Measurements from ENCODE around the gene MAP2K2. TPM values are rescaled to one million over a fixed set of nuclear protein-coding genes. Genes with fewer than 3 reads are reported as not detected.
A peak's percentile ranks its signal among the peaks of the same experiment; 100 is the strongest.
"Not testable (repeated sequence)": the region's sequence is repeated elsewhere in the genome, so short reads cannot be mapped to it uniquely, and the experiment has no call there.

The MAP2K2 gene
- polyA plus RNA-seq, 3 donors: 118 to 137 (median 133) TPM

DNA sequence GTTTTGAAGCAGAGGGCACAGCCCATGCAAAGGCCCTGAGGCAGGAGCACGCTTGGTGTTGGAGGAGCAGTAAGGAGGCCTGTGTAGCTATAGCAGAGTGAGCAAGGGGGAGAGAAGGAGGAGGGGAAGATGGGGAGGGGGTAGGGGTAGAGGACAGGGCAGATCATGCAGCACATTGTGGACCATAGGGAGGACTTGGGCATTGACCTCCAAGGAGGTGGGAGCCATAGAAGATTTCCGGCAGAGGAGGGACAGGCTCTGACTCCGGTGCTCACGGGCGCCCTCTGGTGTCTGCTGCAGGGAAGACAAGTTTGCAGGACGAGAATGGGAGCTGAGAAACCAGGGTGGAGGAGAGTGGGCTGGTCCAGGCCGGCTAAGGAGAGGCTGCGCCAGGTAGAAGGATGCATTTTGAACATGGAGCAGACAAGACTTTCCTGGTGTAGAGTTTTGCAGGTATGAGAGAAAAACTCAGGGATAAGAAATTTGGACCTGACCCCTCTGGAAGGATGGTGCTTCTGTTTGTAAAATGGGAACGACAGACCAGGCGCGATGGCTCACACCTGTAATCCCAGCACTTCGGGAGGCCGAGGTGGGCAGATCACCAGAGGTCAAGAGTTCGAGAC, 15.8 kb upstream of the MAP2K2 start:
- peak; percentile 46 for DNase-seq

DNA sequence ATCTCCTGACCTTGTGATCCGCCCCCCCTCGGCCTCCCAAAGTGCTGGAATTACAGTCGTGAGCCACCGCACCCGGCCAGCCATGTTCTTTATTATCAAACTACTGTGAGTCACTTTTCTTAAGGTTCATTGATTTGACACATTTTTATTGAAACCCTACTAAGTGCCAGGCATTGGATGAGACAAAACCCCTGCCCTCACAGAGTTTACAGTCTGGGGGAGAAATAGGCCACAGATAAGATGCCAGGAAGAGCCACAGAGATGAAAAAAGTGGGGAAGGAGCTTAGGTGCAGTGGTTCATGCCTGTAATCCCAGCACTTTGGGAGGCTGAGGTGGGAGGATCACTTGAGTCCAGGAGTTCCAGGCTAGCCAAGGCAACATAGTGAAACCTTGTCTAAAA, 14.5 kb upstream of the MAP2K2 start:
- no peak for DNase-seq

DNA sequence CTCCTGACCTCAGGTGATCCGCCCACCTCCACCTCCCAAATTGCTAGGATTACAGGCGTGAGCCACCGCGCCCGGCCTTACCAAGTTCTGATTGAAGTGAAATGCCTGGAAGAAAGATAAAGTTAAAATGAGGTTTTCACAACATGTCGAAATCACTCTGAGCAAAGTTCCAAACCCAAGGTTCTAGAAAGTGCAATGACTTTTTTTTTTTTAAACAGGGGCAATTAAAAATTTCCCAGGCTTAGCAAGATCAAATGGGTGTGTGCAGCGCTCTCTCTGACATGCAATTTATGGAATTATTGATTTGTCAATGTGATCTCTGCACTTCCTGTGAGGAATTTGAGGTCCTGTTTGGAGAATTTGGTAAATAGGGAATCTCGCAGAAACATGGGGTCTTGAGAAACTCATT, 12.8 kb upstream of the MAP2K2 start:
- DNase-seq: no peak

DNA sequence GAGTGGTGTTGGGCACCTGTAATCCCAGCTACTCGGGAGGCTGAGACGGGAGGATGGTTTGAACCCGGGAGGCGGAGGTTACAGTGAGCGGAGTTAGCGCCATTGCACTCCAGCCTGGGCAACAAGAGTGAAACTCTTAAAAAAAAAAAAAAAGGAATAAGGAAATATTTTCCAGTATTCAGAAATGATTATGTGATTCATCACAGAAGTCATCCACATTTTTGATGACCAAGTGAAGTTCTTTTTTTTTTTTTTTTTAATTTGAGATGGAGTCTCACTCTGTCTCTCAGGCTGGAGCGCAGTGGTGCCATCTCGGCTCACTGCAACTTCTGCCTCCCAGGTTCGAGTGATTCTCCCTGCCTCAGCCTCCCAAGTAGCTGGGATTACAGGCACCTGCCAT, 11.5 kb upstream of the MAP2K2 start:
- DNase-seq: not testable (repeated sequence)

DNA sequence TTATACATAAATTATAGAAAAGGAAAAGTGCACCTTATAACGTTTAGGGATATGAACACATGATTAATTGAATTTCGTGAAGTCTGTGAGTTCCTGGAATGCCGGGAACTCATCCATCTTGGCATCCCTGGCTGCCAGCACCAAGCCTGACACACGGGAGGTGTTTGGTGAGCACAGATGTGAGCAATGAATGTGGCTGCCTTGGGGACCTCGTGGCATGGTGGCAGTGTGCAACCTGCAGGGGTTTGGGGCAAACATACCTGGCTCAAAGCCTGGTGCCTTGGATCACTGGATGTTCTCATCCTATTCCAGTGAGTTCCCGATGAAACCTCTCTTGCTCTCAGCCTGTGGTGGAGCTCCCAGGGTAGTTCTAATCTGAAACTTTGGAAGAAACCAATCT, 10.4 kb upstream of the MAP2K2 start:
- DNase-seq: no peak

DNA sequence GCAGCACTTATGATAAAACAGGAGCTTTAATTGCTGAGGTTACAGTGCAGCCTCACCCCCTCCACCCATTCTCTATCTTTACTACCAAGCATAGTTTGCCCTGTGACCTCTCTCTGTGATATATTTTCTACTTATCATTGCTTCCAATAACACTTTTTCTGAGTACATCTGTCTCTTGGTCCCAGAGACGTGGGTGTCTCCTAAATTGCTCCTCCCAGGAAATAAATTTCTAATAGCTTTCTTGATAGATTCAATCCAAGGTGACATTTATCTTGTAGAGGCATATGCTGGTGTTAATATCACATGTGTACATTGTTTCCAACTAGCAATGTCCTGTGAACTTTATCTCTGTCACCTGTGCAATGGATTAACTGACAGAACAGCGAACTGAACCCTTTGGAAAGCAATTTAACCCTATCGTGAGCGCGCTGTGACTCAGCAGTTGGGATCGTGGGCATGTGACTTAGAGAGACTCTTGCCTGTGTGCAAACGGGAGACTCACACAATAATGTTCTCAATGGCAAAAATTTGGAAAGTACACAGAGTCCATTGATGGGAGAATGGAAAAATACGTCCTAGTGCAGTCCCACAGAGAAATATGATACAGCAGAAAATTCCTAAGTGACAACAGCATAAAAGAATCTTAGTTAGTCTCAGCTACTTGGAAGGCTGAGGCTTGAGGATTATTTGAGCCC, 7.0 kb upstream of the MAP2K2 start:
- DNase-seq: no peak

DNA sequence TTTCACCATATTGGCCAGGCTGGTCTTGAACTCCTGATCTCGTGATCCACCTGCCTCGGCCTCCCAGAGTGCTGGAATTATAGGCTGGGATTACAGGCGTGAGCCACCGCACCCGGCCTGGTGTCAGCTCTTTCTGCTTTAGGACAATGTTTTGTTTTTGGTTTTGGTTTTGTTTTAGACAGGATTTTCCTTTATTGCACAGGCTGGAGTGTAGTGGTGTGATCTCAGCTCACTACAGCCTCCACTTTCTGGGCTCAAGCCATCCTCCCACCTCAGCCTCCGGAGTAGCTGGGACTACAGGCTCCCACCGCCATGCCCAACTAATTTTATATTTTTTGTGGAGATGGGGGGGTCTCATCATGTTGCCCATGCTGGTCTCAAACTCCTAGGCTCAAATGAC, 5.1 kb upstream of the MAP2K2 start:
- not testable (repeated sequence) for DNase-seq

DNA sequence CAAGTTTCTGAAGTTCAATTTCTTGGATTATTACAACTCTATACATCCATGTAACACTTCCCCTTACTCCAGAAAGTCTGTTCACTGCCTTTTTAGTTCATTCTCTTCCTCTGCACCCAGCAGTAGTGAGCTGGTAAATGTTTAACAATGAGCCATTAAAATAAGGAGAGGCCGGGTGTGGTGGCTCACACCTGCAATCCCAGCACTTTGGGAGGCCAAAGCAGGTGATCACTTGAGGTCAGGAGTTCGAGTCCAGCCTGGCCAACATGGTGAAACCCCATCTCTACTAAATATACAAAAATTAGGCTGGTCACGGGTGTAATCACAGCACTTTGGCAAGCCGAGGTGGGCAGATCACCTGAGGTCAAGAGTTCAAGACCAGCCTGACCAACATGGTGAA, 3.4 kb upstream of the MAP2K2 start:
- not testable (repeated sequence) for DNase-seq

DNA sequence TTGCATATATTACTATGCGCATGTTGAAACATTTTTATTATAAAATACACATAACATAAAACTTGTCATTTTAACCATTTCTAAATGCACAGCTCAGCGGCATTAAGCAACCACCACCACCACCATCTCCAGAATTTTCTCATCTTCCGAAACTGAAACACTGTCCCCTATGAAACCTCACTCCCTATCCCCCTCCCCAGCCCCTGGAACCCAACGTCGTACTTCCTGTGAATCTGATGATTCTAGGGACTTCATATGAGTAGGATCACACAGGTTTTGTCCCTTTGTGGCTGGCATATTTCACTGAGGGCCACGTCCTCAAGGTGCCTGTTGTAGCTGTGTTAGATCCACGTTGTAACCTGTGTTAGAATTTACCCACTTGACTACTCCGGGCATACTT, 716 bp upstream of the MAP2K2 start:
- DNase-seq: no peak

DNA sequence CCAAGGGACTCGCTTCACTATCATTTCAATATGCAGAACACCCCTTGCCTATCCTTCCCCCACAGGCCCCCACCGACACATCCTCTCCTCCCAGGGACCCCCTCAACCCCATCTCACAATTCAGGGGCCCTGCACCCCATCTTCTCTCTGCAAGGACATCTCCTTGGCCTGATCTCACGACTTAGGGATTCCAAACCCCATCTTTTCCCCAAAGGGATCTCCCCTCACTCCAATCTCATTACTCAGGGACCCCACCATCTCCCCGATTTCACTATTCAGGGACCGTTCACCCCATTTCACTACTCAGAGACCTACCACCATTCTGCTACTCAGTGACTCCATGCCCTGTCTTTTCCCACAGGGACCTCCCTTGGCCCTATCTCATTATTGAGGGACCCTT, 1.4 kb downstream of the MAP2K2 start:
- DNase-seq: no peak

DNA sequence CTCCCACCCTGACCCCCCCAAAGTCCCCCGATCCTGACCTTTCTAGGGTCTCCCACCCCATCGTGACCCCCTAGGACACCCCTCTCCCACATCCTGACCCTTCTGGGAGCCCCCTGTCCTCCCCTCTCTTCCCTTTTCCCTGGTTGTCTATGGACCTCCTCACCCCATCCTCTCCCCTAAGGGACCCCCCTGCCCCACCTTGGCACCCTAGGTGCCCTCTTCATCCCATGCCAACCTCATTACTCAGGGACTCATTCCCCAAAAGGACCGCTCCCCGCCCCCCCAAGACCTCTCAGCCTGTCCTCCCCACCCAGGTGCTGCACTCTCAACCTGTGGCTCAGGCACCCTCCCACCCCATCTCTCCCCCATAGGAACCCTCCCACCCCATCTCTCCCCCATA, 2.1 kb downstream of the MAP2K2 start:
- DNase-seq: no peak

DNA sequence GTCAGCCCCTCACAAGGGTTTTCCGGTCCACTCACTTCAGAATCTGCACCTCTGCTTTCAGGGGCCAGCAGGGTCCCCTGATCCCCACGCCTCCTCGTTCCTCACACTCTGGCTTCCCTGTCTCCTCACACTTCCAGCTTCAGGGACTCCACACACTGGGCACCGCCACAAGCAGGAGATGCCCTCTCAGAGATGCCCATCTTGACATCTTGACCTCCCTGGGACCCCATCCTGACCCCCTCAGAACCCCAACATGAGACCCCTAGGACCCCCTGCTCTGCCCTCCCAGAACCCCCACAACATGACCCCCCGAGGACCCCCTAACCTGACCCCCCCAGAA, 2.7 kb downstream of the MAP2K2 start:
- no peak for DNase-seq

DNA sequence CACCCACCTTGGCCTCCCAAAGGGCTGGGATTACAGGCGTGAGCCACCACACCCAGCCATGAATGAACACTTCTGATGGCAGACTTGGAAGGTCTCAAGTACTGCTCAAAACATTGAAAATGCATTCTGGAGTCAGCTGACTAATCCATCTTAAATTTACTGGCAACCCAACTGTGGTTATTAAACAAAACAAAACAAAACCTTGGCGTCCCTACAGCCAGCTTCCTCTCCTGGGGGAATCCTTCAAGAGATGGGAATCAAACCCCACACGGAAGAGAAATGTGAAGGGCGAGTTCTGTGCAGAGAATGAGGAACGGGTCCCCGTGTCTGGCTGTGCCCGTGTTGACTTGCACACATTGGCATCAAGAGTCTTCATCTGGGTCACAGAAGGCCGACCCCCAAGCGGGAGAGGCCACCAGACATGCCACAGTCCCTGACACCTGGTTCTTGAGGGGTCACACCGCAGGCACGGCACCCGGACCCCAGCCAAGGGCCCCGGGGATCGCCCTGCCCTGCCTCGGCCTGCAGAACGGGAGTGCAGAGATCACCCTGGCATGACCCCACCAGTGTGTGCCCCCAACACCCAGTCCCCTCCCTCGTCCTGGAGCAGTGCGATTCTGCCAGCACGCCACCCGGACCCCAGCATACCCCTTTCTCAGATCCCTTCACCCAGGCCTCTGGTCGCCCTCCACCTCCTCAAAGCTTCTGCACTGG, 3.2 kb downstream of the MAP2K2 start:
- DNase-seq: no peak

DNA sequence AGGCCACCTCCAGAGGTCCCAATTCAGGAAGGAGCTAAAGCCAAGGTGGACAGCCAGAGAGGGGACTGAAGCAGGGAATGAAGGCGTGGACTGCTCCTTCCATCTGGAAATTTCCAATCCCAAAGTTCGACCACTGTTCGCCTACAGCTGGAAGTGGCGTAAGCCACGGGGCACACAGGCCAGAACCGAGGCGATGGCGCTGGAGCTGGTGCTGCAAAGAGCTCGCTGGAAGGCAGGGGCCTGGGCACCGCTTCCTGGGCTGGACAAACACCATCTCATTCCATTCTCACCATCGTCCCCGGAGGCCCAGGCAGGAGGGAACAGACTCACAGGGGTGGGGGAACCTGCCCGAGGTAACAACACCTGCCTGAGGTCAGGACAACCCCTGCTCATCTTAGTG, 4.2 kb downstream of the MAP2K2 start:
- DNase-seq: no peak

DNA sequence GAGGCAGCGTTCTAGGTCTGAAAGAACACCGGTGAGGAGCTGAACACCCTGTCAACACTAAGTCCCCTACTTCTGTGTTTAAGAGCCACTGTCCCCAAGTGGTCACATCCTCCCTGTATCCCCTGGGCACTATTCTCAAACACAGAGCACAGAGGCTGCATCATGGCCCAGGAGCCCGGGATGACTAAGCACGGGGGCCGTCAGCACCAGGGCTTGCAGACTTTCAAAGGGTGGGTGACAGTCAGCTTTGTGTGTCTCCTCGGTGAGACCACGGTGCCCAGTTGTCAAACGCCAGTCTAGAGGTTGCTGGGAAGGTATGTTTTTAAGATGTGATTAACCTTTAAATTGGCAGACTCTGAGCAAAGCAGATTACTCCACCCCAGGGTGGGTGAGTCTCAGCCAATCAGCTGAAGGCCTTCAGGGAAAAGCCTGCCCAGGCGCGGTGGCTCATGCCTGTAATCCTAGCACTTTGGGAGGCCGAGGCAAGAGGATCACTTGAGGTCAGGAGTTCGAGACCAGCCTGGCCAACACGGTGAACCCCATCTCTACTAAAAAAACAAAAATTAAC, 8.0 kb downstream of the MAP2K2 start:
- DNase-seq: no peak

DNA sequence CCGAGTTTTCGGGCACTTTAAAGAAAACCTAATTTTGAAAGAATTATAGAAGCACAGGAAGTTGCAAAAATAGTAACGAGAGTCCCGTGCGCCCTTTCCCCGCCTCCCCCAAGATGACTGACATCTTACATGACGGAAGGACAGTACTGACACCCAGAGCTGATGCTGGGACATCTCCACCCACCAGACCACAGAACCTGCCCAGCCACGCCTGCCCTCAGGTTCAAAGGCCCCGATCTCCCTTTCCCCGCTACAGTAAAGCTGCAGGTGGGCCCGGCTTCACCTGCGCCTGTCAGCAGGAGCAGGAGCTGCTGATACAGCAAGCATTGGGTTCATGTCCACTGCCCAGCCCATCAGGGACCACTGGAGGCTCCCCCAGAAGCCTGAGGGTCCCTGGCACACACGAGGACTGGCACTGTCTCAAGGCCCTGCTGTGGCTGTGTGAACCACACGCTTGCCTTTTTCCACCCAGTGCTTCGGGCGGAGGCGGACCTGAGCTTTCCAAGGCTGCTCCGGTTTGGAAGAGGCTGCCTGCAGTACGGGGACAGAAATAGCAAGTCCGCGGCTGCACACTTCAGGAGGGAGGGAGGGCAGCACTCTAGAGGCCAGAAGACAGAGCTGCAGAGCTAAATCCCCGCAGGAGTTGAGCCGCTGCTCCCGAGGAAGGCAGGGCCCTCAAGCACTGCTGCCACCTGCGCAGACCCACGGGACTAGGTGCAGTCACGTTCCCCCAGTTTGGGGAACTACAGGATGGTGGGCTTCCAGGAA, 8.7 kb downstream of the MAP2K2 start:
- no peak for DNase-seq

DNA sequence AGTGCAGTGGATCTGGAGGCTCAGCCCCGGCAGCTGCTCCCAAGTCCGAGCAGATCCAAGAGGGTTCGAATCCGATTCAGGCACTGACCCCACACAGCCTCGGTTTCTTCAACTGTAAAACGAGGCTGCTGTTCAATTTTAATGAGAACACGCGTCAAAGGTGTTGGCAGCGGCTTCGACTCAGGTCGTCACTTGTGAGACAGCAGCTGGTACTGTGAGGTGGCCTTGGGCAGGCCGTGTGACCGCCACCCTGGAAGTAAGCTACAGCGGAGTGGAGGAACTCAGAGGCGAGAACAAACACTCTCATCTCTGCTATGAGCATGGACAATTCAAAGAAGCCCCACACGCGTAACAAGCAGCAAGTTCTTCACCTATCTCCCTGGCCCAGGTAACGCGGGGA, 9.7 kb downstream of the MAP2K2 start:
- DNase-seq: no peak

DNA sequence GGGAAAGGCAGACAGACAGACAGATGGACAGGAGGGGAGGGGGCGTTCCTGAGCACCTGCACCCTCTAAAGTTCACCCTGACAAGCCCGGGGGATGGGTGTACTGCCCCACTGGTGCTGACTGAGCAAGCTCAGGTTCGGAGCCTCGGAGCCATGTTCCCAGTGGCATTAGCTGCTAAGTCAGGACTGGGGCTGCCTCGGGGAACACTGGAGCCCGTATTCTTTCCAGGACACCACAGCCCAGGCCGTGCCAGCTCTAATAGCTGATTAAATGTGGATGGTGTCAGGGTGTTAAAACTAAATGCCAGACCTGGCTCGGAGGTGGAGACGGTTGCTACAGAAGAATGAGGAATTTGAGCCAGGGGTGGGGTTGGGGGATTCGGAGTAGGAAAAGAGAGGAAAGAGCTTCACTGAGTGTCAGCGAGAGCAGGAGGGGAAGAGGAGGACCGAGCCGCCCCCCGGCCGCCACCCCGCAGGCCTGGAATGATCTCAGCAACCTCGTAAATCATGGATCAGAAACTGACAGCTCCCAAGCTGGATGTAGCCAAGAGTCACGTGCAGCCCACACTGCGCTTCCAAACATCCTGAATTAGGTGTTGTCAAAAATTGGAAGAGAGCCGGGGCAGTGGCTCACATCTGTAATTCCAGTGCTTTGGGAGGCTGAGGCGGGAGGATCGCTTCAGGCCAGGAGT, 10.4 kb downstream of the MAP2K2 start:
- no peak for DNase-seq

DNA sequence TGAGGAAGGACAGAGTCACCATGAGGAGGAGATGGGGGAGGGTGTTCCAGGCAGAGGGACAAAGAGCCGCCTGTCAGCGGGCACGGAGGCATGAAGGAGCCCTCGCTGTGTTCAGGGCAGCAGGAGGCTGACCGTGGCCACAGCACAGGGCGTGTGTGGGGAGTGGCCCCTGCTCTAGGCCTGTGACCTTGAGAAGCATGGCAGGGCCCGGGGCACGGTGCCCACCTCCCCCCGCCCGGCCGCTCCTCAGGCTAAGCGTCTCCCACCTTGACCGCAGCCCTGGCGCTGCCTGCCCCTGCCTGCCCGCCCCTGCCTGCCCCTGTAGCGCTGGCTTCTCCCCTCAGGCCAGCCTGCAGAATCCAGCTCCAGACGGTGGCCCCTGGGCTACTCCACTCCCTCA, 11.6 kb downstream of the MAP2K2 start:
- DNase-seq: no peak

DNA sequence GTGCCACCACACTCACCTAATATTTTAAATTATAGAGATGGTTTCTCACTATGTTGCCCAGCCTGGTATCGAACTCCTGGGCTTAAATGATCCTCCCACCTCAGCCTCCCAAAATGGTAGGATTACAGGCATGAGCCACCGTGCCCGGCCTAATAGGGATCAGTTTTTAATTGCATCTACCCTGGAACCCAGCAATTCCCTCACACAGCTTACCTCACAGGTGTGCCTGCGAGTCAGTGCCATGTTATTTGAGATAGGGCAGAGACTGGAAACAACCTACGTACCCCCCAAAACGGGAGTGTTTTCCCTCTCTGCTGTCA, 14.3 kb downstream of the MAP2K2 start:
- no peak for DNase-seq

DNA sequence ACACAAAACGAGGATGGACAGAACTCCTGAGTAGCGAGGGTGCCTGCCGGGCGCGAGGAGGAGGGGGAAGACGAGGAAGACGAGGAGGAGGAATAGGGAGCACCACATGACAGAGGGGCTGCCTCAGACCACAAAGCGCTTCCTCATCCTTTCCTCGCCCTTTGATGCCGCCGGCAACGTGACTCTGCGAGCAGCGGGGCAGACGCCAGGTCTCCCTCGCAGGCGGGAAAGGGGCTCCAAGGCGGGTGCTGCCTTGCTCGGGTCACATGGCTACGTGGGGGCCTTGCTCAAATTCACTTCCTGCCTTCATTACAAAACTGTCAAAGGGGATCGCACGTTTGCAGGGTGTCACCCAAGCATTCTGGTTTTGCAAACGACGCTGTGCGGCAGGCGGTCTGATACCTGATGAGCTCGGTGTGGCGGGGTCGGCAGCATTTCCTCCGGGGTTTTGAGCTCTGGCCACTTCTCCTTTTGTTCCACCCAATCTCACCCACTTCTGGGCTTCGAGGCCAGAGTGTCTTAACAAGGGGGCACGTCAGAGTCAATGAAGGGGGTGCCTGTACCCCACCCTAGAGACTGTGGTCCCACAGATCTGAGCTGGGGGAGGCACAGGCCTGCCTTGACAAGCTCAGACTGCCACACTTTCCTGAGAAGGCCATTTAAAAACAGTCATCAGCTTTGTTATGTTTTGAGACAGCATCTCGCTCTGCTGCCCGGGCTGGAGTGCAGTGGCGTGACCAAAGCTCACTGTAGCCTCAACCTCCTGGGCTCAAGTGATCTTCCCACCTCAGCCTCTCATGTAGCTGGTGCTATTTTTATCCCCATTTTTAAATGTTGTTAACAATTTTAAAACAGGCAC, 14.9 kb downstream of the MAP2K2 start:
- no peak for DNase-seq
